HG02870 (cell line): ENCODE data around the gene PCBD1.
"Not testable (repeated sequence)": the region's sequence is repeated elsewhere in the genome, so short reads cannot be mapped to it uniquely, and the experiment has no call there.

Experiments used
- ATAC-seq: cut with Tn5 transposase; IDR thresholded peaks from one replicate; pipeline ENCODE4 v1.9.1; 2021; ENCODE audit warnings: mild to moderate bottlenecking, moderate library complexity; ENCODE audit not compliant: unreplicated experiment

The PCBD1 gene

GRCh38 chr10:70887804-70888800, at the start of gene PCBD1:
PCBD1 (minus strand) TSS chr10:70888565; CDS start chr10:70888533, 32 bp downstream.
- ATAC-seq, result peak; percentile 68

- ATAC-seq, result no peak
Observed at GRCh38 chr10:70937661-70938060, 49.3 kb upstream of the PCBD1 start.

- ATAC-seq, result no peak
Observed at GRCh38 chr10:70936111-70936510, 47.7 kb upstream of the PCBD1 start.

- no peak for ATAC-seq
Observed at GRCh38 chr10:70935631-70936030, 47.3 kb upstream of the PCBD1 start.

- ATAC-seq, result no peak
Observed at GRCh38 chr10:70935125-70935625, 46.8 kb upstream of the PCBD1 start.

- no peak for ATAC-seq
Observed at GRCh38 chr10:70934701-70935100, 46.3 kb upstream of the PCBD1 start.

- ATAC-seq, result no peak
Observed at GRCh38 chr10:70932392-70933196, 44.2 kb upstream of the PCBD1 start.

- ATAC-seq, result no peak
Observed at GRCh38 chr10:70931168-70931815, 42.9 kb upstream of the PCBD1 start.

- no peak for ATAC-seq
Observed at GRCh38 chr10:70930263-70931000, 42.1 kb upstream of the PCBD1 start.

GRCh38 chr10:70928140-70928539, 39.8 kb upstream of the PCBD1 start:
- ATAC-seq, result no peak

- no peak for ATAC-seq
Observed at GRCh38 chr10:70927189-70927943, 39.0 kb upstream of the PCBD1 start.

- no peak for ATAC-seq
Observed at GRCh38 chr10:70926226-70927000, 38.0 kb upstream of the PCBD1 start.

- ATAC-seq, result no peak
Observed at GRCh38 chr10:70925377-70926225, 37.2 kb upstream of the PCBD1 start.

- ATAC-seq, result no peak
Observed at GRCh38 chr10:70923696-70924095, 35.3 kb upstream of the PCBD1 start.

- no peak for ATAC-seq
Observed at GRCh38 chr10:70921285-70921684, 32.9 kb upstream of the PCBD1 start.

GRCh38 chr10:70920519-70920918, 32.2 kb upstream of the PCBD1 start:
- no peak for ATAC-seq

- ATAC-seq, result not testable (repeated sequence)
Observed at GRCh38 chr10:70919906-70920305, 31.5 kb upstream of the PCBD1 start.
